ENCODE data around the gene ALDOB.

DNA sequence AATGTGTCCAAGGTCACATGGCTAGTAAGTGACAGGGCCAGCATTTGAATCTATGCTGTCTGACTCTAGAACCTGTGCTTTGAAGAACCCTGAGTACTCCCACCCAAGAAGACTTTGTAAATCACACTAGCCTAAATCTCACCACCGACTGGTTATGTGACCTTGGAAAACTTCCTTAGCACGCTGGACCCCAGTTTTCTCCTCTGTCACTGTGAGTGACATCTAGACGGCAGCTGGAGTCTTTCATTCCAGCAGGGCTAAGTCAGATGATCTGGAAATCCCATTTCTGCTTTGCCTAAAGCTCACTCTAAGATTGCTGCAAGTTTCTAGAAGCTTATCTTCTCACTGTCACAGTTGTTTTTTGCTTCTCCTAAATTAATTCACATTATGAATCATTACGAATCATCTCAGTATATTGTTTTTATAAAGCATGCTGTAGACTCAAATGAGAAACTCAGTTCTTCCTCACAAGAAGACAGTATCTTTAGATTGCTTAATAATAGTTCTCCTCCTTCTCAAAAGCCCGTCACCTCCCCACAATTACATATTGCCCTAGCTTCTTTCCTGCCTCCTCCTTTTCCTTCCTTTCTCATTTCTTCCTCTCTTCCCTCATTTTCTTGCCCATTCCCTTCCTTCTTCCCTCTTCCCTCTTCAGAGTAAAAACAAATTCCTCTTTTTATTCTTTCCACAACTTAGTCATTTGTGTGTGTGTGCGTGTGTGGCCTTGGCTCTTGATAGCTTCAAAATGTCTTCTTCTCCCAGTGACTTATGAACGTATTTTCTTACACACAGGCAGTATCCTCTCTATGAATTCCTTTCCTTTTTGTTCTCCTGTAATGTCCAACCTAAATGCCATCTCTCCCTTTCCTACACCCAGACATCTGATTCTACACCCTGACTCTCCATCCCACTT, 16.8 kb downstream of the ALDOB start:
- TF ChIP-seq, protein P1, sequence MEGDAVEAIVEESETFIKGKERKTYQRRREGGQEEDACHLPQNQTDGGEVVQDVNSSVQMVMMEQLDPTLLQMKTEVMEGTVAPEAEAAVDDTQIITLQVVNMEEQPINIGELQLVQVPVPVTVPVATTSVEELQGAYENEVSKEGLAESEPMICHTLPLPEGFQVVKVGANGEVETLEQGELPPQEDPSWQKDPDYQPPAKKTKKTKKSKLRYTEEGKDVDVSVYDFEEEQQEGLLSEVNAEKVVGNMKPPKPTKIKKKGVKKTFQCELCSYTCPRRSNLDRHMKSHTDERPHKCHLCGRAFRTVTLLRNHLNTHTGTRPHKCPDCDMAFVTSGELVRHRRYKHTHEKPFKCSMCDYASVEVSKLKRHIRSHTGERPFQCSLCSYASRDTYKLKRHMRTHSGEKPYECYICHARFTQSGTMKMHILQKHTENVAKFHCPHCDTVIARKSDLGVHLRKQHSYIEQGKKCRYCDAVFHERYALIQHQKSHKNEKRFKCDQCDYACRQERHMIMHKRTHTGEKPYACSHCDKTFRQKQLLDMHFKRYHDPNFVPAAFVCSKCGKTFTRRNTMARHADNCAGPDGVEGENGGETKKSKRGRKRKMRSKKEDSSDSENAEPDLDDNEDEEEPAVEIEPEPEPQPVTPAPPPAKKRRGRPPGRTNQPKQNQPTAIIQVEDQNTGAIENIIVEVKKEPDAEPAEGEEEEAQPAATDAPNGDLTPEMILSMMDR (IDR thresholded peaks at IDR 0.05; ENCODE audit: extremely low read depth in 1 of 2, insufficient read depth in 1 of 2, low read depth in 1 of 2, low read length in 2 of 2), result no peak
- no peak for TF ChIP-seq POLR2A (IDR thresholded peaks at IDR 0.05; ENCODE audit: low read depth, low read length)
- no peak for TF ChIP-seq POLR2AphosphoS5 (IDR thresholded peaks at IDR 0.05; ENCODE audit: insufficient read depth, low read depth, low read length)
- TF ChIP-seq EZH2 (IDR thresholded peaks at IDR 0.05; ENCODE audit: borderline replicate concordance, low read depth, low read length, severe bottlenecking), result no peak
